ENCODE data around the gene CYTH4.

DNA sequence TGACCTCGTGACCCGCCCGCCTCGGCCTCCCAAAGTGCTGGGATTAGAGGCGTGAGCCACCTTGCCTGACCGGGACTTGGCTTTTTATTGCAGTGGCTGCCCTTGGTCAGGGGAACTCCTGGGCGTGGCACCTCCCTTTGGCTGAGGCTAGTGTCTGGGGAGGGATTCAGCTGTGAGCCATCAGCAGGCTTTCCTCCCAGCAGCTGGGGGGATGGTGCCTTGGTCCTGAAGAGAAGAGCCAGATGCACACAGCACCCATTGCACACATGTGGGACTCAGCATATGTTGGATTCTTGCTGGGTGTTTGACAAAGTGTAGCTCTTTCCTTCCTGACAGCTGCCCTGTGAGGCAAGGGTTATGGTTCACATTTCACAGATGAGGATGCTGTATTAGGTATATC, 8.4 kb downstream of the CYTH4 start:
- TF ChIP-seq, protein P1, sequence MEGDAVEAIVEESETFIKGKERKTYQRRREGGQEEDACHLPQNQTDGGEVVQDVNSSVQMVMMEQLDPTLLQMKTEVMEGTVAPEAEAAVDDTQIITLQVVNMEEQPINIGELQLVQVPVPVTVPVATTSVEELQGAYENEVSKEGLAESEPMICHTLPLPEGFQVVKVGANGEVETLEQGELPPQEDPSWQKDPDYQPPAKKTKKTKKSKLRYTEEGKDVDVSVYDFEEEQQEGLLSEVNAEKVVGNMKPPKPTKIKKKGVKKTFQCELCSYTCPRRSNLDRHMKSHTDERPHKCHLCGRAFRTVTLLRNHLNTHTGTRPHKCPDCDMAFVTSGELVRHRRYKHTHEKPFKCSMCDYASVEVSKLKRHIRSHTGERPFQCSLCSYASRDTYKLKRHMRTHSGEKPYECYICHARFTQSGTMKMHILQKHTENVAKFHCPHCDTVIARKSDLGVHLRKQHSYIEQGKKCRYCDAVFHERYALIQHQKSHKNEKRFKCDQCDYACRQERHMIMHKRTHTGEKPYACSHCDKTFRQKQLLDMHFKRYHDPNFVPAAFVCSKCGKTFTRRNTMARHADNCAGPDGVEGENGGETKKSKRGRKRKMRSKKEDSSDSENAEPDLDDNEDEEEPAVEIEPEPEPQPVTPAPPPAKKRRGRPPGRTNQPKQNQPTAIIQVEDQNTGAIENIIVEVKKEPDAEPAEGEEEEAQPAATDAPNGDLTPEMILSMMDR (IDR thresholded peaks at IDR 0.05): no peak
- no peak for TF ChIP-seq POLR2A (IDR thresholded peaks at IDR 0.05)
